ENCODE measurements around the gene IFNL2.

IFNL2 gene

DNA sequence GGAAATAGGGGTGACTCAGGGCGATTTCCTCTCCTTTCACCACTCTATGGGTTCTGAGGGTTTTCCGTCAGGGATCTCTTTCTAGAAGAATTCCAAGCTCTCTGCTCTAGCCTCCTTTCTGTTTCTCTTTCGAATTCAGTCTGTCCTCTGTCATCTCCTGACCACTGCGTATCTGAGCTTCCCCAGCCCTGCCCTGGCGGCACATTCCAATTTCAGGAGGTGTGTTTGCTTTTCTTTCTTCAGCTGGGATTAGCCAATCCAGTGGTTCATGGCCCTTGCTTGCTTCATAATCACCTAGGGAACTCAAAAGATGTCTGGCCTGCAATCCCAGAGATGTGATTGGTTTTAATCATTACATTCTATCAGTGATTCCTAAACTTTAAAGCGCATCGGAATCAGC is 9.4 kb downstream of the IFNL2 start:
- in situ Hi-C loops (cut with HindIII; ENCODE audit: low pct_ligation_motif_present, low pct_unique_long_range_greater_than_20kb, low sequenced_read_pairs) = no loop called here
- DNase-seq = no peak

DNA sequence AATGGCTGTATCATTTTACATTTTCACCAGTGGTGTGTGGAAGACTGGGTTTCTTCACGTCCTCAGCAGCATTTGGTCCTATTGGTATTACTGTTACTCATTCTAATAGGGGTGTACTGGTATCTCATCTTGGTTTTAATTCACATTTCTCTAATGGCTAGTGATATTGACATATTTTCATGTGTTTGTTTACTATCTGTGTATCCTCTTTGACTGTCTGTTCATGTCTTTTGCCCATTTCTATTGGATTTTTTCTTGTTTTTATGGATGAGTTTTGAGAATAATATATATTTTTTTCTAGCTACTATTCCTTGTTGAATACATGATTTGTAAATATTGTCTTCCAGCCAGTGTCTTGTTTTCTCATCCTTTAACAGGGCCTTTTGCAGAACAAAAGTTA is 13.8 kb downstream of the IFNL2 start:
- in situ Hi-C loops (cut with HindIII; ENCODE audit: low pct_ligation_motif_present, low pct_unique_long_range_greater_than_20kb, low sequenced_read_pairs) = no loop called here
- no peak for DNase-seq

DNA sequence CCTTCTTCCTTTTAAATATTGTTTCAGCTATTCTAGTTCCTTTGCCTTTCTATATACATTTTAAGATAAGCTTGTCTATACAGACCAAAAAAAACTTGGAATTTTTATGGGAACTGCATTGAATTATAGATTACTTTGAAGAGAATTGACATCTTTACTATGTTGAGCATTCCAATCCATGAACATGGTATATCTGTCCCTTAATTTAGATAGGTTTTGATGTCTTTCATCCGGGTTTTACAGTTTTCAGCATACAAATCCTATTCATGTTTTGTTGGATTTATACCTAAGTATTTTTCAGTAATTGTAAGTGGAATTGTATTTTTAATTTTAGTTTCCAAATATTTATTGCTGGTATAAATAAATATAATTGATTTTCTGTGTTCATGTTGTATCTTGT is 15.8 kb downstream of the IFNL2 start:
- in situ Hi-C loops (cut with HindIII; ENCODE audit: low pct_ligation_motif_present, low pct_unique_long_range_greater_than_20kb, low sequenced_read_pairs) = no loop called here
- no peak for DNase-seq

DNA sequence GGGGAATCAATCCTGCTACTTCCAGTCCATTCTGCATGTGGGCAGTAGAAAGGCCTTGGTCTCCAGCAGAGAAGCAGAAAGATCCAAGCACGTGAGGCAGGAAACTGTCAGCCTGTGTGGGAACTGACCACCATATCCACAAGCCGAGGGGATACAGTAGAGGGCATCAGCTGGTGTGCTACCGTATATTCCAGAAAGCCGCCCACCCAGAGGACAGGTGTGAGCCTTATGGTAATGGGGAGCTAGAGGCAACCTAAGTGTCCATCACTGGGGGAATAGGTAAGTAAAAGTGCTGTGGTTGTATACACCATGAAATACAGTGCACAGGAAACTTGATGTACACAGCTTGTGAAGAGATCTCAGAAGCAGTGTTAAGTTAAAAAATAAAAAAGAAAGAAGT is 25.2 kb downstream of the IFNL2 start:
- in situ Hi-C loops (cut with HindIII; ENCODE audit: low pct_ligation_motif_present, low pct_unique_long_range_greater_than_20kb, low sequenced_read_pairs) = no loop called here
- no peak for DNase-seq

DNA sequence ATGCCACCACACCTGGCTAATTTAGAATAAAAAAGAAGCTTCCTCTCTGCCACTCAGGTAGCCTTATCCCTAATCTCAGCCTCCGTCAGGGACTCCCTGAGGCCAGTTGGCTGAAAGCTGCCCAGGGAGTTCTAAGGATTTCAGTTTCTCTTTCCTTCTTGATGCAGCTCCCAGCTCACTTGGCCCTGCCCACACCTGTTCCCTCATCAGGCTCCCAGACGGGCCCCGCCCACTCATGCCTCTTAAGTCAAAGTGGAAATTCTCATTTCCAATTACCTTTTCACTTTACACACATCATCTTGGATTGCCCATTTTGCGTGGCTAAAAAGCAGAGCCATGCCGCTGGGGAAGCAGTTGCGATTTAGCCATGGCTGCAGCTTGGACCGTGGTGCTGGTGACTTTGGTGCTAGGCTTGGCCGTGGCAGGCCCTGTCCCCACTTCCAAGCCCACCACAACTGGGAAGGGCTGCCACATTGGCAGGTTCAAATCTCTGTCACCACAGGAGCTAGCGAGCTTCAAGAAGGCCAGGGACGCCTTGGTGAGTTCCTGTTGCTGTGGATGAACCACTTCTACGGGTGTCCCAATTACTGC is 28.0 kb downstream of the IFNL2 start, which contains the start of gene IFNL1:
Gene IFNL1 (plus strand): TSS at position 353 of the 591 bp plus-strand sequence. CDS start 15 bp downstream, at position 368.
- DNase-seq = no peak
- in situ Hi-C loops (cut with HindIII; ENCODE audit: low pct_ligation_motif_present, low pct_unique_long_range_greater_than_20kb, low sequenced_read_pairs) = no loop called here

DNA sequence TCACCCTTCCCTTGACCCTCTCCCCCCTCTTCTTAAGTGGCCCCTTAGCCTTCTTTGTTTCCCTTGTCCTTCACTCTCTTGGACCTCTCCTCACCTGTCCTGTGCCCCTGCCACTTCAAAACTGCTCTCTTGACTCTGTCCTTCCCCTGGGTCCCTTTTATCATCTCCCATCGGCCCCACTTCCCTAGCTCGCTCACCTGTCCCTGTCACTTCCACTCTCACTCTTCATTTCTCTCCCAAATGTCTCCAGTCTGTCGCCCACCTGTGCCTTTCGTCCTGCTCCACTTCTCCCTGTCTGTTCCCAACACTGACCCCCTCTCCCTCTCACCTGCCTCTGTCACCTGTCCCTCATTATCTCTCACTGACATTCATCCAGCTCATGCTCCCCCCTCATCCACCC is 28.7 kb downstream of the IFNL2 start:
- in situ Hi-C loops (cut with HindIII; ENCODE audit: low pct_ligation_motif_present, low pct_unique_long_range_greater_than_20kb, low sequenced_read_pairs) = no loop called here
- DNase-seq = no peak

DNA sequence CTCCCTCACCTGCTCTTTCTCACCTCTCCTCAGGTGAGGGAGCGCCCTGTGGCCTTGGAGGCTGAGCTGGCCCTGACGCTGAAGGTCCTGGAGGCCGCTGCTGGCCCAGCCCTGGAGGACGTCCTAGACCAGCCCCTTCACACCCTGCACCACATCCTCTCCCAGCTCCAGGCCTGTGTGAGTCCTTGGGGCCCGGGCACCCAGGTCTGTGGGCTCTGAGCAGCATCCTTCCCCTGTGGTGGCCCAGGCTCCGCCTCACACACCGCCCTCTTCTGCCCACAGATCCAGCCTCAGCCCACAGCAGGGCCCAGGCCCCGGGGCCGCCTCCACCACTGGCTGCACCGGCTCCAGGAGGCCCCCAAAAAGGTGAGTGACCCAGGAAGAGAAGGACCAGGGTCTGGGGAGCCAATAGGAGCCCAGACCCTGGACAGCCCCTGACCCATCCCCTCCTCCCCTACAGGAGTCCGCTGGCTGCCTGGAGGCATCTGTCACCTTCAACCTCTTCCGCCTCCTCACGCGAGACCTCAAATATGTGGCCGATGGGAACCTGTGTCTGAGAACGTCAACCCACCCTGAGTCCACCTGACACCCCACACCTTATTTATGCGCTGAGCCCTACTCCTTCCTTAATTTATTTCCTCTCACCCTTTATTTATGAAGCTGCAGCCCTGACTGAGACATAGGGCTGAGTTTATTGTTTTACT is 29.9 kb downstream of the IFNL2 start:
- in situ Hi-C loops (cut with HindIII; ENCODE audit: low pct_ligation_motif_present, low pct_unique_long_range_greater_than_20kb, low sequenced_read_pairs) = no loop called here

DNA sequence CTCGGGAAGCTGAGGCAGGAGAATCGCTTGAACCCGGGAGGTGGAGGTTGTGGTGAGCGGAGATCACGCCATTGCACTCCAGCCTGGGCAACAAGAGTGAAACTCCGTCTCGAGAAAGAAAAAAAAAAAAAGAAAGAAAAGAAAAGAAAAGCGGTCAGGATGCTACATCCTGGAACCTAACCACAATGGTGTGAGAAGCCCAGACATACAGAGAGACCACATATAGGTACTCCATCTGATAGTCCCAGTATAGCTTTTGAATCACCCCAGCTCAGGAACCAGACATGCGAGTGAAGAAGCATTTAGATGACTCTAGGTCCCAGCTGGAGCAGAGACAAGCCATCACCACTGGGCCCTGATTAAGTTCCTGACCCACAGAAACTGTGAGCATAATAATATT is 31.2 kb downstream of the IFNL2 start:
- in situ Hi-C loops (cut with HindIII; ENCODE audit: low pct_ligation_motif_present, low pct_unique_long_range_greater_than_20kb, low sequenced_read_pairs) = no loop called here
- no peak for DNase-seq

More for the DNA sequence above, 29.9 kb downstream of the IFNL2 start:
- DNase-seq = no peak

DNA sequence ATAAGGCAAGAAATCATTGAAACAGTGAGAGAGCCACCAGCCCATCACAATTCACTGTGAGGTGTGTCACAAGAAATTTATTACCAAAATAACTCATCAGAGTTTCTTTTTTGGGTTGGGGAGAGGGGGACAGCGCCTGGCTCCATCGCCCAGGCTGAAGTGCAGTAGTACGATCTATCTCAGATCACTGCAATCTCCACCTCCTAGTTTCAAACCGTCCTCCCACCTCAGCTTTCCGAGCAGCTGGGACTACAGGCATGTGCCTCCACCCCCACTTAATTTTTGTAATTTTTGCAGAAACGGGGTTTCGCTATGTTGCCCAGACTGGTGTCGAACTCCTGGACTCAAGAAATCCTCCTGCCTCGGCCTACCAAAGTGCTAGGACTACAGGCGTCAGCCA is 31.6 kb downstream of the IFNL2 start:
- in situ Hi-C loops (cut with HindIII; ENCODE audit: low pct_ligation_motif_present, low pct_unique_long_range_greater_than_20kb, low sequenced_read_pairs) = no loop called here
- DNase-seq = no peak

DNA sequence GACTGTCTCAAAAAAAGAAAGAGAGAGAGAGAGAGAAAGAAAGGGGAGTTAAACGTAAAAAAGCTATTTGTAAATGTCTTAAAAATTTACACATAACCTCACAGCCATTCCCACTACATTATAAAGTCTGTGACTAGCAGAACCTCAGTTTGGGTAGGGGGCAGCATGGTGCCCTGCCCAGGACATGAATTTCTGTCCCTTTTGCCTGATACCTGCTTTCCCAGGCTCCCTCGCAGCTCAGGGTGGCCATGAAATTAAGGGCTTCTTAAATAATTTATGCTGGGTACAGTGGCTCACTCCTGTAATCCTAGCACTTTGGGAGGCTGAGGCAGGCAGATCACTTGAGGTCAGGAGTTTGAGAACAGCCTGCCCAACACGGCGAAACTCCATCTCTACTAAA is 32.8 kb downstream of the IFNL2 start:
- DNase-seq = no peak
- in situ Hi-C loops (cut with HindIII; ENCODE audit: low pct_ligation_motif_present, low pct_unique_long_range_greater_than_20kb, low sequenced_read_pairs) = no loop called here

DNA sequence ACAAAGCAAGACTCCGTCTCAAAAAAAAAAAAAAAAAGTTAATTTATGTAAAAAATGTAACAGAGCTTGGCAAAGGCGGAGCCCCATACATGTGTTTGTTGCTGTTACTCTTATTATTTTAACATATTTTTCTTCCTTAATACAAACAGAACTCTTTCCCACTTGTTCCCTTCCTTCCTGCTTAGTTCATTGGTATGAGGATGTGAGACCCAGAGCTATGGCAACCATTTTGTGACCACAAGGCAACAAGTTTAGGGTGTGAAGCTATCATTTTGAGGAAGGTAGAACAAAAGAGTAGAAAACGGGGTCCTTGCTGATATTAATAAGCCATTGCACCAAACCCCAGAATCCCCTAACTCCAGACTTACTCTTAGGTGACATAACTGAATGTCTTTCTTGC is 33.4 kb downstream of the IFNL2 start:
- DNase-seq = no peak
- in situ Hi-C loops (cut with HindIII; ENCODE audit: low pct_ligation_motif_present, low pct_unique_long_range_greater_than_20kb, low sequenced_read_pairs) = no loop called here

DNA sequence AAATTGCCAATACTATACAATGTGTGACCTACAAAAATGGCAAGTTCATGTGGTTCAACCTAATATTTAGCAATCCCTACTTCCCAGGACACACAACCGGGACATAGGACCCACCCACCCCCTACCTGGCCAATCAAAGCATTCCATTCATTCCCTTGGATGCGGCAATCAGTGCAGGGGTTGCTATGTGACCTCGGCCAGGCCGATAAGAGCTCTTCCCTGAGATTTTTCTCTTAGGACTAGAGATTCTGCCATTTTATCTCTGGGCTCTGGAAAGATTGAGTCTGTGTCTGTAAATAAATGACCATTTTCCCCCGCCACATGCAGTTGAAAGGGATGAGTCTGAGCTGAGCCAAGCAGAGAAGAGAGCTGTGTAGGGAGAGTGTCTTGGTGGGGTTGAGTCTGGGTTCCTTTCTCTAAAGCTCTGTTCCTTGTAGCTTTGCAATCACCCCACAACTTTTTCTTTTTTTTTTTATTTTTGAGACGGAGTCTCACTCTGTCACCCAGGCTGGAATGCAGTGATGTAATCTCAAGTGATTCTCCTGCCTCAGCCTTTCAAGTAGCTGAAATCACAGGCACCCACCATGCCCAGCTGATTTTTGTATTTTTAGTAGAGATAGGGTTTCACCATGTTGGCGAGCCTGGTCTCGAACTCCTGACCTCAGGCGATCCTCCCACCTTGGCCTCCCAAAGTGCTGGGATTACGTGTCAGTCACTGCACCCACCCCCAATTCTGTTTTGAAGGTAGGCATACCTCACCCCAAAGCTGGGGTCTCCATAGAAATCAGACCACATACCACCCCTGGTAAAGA is 35.4 kb downstream of the IFNL2 start:
- in situ Hi-C loops (cut with HindIII; ENCODE audit: low pct_ligation_motif_present, low pct_unique_long_range_greater_than_20kb, low sequenced_read_pairs) = no loop called here
- DNase-seq = no peak

DNA sequence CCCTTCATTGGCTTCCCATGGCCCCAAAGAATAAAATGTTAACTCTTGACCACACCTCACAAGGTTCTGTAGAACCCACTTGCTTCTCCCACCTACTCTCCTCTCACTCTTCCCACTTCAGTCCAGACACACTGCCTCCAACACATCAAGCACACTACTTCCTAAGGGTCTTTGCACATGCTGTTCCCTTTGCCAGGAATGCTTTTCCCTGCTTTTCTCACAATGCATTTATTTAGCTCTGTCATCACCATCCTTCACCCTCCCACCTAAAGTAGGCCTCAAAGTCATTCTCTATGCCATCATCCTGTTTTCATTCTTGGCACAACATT is 36.0 kb downstream of the IFNL2 start:
- no peak for DNase-seq
- in situ Hi-C loops (cut with HindIII; ENCODE audit: low pct_ligation_motif_present, low pct_unique_long_range_greater_than_20kb, low sequenced_read_pairs) = no loop called here

DNA sequence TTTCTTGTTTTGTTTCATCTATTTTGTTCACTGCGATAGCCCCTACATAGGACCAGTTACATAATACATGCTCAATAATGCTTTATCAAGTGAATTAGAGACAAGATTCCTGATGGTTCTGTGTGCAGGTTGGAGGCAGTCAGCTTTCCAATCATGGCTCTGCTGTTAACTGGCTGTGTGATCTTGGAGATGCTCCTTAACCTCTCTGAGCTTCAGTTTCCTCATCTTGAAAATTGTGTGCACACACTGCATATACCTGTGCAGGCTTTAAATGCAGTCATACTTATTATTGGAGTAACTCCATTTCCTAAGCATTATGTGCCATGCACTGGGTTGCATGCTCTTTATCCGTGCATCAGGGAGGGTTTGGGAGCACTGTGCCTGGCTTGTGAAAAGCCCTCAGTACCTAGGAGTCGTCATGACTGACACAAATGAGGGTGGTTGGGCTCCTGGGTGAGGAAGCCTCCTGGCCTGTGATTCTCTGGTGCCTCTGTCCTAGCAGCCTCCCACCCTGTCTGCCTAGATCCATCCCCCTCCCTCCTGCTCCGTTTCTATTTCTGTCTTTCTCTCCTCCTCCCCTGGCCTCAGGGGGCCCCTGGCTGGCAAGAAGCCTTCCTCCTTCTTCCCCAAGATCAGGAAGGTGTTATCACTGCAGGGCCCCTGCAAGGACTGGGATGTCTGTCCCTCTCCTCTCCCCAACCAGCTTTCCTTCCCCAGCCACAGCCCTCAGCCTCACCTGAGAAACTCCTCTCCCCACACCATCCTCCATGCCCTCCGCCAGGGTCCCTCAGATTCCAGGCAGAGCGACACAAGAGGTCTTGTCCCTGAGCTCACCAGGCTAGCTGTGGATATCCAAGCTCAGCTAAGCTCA is 36.7 kb downstream of the IFNL2 start:
- in situ Hi-C loops (cut with HindIII; ENCODE audit: low pct_ligation_motif_present, low pct_unique_long_range_greater_than_20kb, low sequenced_read_pairs) = no loop called here
- DNase-seq = no peak

DNA sequence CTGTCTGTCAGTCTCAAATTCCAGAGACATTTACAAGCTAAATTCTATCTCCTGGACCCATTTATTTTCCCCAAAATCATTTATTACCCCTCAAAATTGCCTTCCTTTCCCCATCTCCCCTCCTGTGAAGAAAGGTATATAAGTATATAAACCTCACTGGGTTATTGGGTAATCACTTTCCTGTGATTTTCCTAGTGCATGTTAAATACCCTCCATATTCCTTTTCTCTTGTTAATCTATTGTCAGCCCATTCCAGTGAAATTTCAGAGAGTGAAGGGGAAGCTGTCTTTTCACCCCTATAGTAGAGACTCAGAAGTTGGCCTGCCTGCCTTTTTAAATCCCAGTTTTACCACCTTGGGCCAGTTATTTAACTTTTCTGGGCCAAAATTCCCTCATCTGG is 37.9 kb downstream of the IFNL2 start:
- in situ Hi-C loops (cut with HindIII; ENCODE audit: low pct_ligation_motif_present, low pct_unique_long_range_greater_than_20kb, low sequenced_read_pairs) = no loop called here
- DNase-seq = no peak

DNA sequence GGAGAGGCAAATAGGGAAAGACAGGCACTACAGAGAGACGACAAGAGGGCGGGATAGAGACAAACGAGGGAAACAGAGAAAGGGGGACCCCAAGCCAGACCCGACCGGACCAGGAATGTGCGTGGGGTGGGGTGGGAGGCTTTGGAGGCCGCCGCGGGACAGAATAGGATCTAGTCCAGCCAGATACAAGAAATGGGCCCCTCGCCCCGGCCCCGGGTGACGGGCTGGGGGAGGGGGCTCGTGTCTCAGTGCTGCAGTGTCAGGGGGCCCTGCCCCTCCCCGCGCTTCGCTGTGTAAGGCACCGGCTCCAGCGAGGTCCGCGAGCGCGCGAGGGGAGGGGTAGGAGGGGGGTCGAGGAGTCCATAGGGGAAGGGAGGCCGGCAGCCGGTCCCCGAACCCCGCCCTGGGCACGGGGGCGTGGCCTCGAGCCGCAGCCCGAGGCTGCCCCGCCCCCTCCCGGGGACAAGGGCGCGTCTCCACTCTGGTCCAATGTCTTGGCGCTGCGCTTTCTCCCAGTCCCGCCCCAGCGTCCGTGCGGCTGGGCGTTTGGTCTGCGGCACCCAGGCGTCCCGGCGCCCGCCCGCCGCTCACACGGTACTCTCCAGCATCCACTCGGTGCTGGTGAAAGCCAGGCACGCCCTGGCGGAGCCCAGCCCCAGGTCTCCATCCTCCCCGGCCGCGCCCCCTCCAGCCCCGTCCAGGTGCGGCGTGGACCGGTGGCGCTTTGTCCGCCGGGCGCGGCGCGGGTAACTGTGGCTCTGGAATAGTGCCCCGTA is 39.0 kb downstream of the IFNL2 start:
- peak; percentile 31 for DNase-seq
- in situ Hi-C loops (cut with HindIII; ENCODE audit: low pct_ligation_motif_present, low pct_unique_long_range_greater_than_20kb, low sequenced_read_pairs) = no loop called here

DNA sequence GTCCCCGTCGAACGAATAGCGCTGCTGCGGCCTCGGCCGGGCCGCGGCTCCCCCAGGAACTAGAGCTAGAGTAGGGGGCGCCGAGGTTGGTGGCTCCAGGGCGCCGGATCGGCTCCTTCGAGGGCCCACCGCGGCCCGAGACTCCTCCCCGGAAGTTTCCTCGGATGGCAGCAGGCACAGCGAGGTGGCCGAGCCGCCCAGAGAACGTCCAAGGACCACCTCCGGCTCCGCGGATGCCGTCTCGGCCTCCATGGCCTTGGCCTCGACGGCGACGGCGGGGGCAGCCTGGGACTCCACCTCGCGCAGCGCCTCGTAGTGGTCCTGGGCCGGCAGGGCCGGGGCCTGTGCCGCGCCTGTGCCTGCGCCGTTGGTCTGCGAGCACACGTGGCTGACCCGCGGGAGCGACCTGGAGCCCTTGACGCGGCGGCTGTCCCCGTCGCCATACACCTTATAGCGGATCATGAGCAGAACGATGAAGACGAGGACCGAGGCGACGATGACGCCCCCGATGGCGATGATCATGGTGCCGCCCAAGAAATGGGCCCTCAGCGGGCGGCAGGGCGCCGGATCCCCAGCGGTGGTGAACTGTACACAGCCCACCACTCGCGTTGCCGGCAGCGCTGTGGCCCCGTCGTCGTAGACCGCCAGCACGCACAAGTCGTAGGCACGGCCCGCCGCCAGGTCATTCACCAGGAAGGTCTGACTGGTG is 39.8 kb downstream of the IFNL2 start:
- no peak for DNase-seq
- in situ Hi-C loops (cut with HindIII; ENCODE audit: low pct_ligation_motif_present, low pct_unique_long_range_greater_than_20kb, low sequenced_read_pairs) = no loop called here

Measured in ACHN (cell line).